ENCODE measurements around the gene ZSCAN16.

- TF ChIP-seq POLR2A (IDR thresholded peaks at IDR 0.05), result no peak
- TF ChIP-seq, protein P1, sequence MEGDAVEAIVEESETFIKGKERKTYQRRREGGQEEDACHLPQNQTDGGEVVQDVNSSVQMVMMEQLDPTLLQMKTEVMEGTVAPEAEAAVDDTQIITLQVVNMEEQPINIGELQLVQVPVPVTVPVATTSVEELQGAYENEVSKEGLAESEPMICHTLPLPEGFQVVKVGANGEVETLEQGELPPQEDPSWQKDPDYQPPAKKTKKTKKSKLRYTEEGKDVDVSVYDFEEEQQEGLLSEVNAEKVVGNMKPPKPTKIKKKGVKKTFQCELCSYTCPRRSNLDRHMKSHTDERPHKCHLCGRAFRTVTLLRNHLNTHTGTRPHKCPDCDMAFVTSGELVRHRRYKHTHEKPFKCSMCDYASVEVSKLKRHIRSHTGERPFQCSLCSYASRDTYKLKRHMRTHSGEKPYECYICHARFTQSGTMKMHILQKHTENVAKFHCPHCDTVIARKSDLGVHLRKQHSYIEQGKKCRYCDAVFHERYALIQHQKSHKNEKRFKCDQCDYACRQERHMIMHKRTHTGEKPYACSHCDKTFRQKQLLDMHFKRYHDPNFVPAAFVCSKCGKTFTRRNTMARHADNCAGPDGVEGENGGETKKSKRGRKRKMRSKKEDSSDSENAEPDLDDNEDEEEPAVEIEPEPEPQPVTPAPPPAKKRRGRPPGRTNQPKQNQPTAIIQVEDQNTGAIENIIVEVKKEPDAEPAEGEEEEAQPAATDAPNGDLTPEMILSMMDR (IDR thresholded peaks at IDR 0.05), result no peak
These were observed 6.9 kb upstream of the ZSCAN16 start for GRCh38 chr6:28117386-28118050.

All from Peyer's patch (tissue), 4 donors.